WERI-Rb-1 (cell line): ENCODE data around the gene MLN.

Experiments used
- DNase-seq: peaks from one replicate; pipeline ENCODE4 v3.0.0-alpha.2; 2020
- H3K27ac ChIP-seq: fragments of 250-450 bp; sonication (Bioruptor Pico); 2 replicates; pipeline ENCODE4 v1.5.1; 2020; ENCODE audit warnings: mild to moderate bottlenecking, moderate library complexity
- H3K27me3 ChIP-seq: fragments of 250-450 bp; sonication (Bioruptor Pico); 2 replicates; pipeline ENCODE4 v1.5.1; 2021; ENCODE audit warnings: mild to moderate bottlenecking, low read depth, moderate library complexity; ENCODE audit not compliant: insufficient read depth, severe bottlenecking
- H3K36me3 ChIP-seq: fragments of 250-450 bp; sonication (Bioruptor Pico); 2 replicates; pipeline ENCODE4 v1.5.1; 2020; ENCODE audit warnings: mild to moderate bottlenecking, moderate library complexity
- H3K4me3 ChIP-seq: 2 replicates; pipeline ENCODE4 v1.5.1; 2011; ENCODE audit warnings: low read depth, mild to moderate bottlenecking, control low read depth, low read length
- H3K9me3 ChIP-seq: fragments of 250-450 bp; sonication (Bioruptor Pico); 2 replicates; pipeline ENCODE4 v1.5.1; 2021; ENCODE audit warnings: mild to moderate bottlenecking, moderate library complexity; ENCODE audit not compliant: severe bottlenecking
- CTCF ChIP-seq: IDR thresholded peaks from 2 replicates; pipeline ENCODE4 v1.5.1; 2011; ENCODE audit warnings: low read depth, mild to moderate bottlenecking, control low read depth, inconsistent platforms, low read length

MLN gene

GRCh38 chr6:33849500-33850075, 45.8 kb upstream of the MLN start:
- TF ChIP-seq CTCF, result no peak
- Histone ChIP-seq H3K9me3 (no peaks in the 10 kb centered on the region), H3K36me3 (no peaks in the 10 kb centered on the region), H3K27me3 (no peaks in the 10 kb centered on the region), H3K27ac (peak overlapping the region; percentile 86), H3K4me3 (no peak overlapping the region)
- DNase-seq, result no peak

GRCh38 chr6:33848484-33848883, 44.7 kb upstream of the MLN start:
- no peaks in the 10 kb centered on the region for H3K36me3 ChIP-seq
- H3K27me3 ChIP-seq, result no peaks in the 10 kb centered on the region
- no peaks in the 10 kb centered on the region for H3K9me3 ChIP-seq
- no peak overlapping the region for H3K4me3 ChIP-seq
- no peak for TF ChIP-seq CTCF
- H3K27ac ChIP-seq, result peak overlapping the region; percentile 86
- DNase-seq, result peak; percentile 92

GRCh38 chr6:33847867-33848266, 44.1 kb upstream of the MLN start:
- no peak for DNase-seq
- Histone ChIP-seq H3K4me3 (no peak overlapping the region), H3K9me3 (no peaks in the 10 kb centered on the region), H3K27ac (peak overlapping the region; percentile 86), H3K27me3 (no peaks in the 10 kb centered on the region), H3K36me3 (no peaks in the 10 kb centered on the region)
- TF ChIP-seq CTCF, result no peak

- no peak for DNase-seq
- Histone ChIP-seq H3K27me3 (no peaks in the 10 kb centered on the region), H3K27ac (peak overlapping the region; percentile 14), H3K4me3 (no peak overlapping the region), H3K36me3 (no peaks in the 10 kb centered on the region), H3K9me3 (no peaks in the 10 kb centered on the region)
- TF ChIP-seq CTCF, result no peak
These were observed 43.3 kb upstream of the MLN start for GRCh38 chr6:33847078-33847477.

- no peak overlapping the region for H3K4me3 ChIP-seq
- TF ChIP-seq CTCF, result no peak
- H3K27ac ChIP-seq, result no peak overlapping the region
- H3K36me3 ChIP-seq, result no peaks in the 10 kb centered on the region
- no peak for DNase-seq
- no peaks in the 10 kb centered on the region for H3K27me3 ChIP-seq
- H3K9me3 ChIP-seq, result no peaks in the 10 kb centered on the region
These were observed 42.4 kb upstream of the MLN start for GRCh38 chr6:33846226-33846625.
